ENCODE results near the gene ASXL1. TPM values are rescaled to one million over a fixed set of nuclear protein-coding genes. Genes with fewer than 3 reads are reported as not detected.

ASXL1 gene
- total and polyA plus RNA-seq, 9 of the 15 experiments (the other 6 are each of a cell fraction or from before 2014, with no cell fraction given), result 6.5 to 65.3 (median 32.3) TPM

- TF ChIP-seq CC2D1A (IDR thresholded peaks at IDR 0.05) (no peak), KLF1 (tag; IDR thresholded peaks at IDR 0.05) (no peak), ZNF785 (CRISPR knock-in tag; IDR thresholded peaks at IDR 0.05) (no peak), ATF3 (IDR thresholded peaks at IDR 0.05) (peak; percentile 6; the same call in 1 of the 2 replicates), ATF3 (CRISPR knock-in tag; conservative IDR thresholded peaks at IDR 0.05) (no peak), ZNF668 (CRISPR knock-in tag; IDR thresholded peaks at IDR 0.05) (no peak), ESRRB (CRISPR knock-in tag; IDR thresholded peaks at IDR 0.05; ENCODE audit: borderline replicate concordance) (no peak)
- TF ChIP-seq, protein P1, sequence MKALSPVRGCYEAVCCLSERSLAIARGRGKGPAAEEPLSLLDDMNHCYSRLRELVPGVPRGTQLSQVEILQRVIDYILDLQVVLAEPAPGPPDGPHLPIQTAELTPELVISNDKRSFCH (CRISPR knock-in tag; IDR thresholded peaks at IDR 0.05), result no peak
- TF ChIP-seq, protein P1 (tag; IDR thresholded peaks at IDR 0.05), result no peak
- TF ChIP-seq, protein P2, sequence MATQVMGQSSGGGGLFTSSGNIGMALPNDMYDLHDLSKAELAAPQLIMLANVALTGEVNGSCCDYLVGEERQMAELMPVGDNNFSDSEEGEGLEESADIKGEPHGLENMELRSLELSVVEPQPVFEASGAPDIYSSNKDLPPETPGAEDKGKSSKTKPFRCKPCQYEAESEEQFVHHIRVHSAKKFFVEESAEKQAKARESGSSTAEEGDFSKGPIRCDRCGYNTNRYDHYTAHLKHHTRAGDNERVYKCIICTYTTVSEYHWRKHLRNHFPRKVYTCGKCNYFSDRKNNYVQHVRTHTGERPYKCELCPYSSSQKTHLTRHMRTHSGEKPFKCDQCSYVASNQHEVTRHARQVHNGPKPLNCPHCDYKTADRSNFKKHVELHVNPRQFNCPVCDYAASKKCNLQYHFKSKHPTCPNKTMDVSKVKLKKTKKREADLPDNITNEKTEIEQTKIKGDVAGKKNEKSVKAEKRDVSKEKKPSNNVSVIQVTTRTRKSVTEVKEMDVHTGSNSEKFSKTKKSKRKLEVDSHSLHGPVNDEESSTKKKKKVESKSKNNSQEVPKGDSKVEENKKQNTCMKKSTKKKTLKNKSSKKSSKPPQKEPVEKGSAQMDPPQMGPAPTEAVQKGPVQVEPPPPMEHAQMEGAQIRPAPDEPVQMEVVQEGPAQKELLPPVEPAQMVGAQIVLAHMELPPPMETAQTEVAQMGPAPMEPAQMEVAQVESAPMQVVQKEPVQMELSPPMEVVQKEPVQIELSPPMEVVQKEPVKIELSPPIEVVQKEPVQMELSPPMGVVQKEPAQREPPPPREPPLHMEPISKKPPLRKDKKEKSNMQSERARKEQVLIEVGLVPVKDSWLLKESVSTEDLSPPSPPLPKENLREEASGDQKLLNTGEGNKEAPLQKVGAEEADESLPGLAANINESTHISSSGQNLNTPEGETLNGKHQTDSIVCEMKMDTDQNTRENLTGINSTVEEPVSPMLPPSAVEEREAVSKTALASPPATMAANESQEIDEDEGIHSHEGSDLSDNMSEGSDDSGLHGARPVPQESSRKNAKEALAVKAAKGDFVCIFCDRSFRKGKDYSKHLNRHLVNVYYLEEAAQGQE (IDR thresholded peaks at IDR 0.05; ENCODE audit: borderline replicate concordance), result no peak
- TF ChIP-seq, protein P2 (CRISPR knock-in tag; IDR thresholded peaks at IDR 0.05; ENCODE audit: low read depth), result no peak
Observed at GRCh38 chr20:32355417-32355841, 2.7 kb upstream of the ASXL1 start (continued).
